HG02870 (cell line): ENCODE results near the gene DNAJB11.
"Not testable (repeated sequence)": the region's sequence is repeated elsewhere in the genome, so short reads cannot be mapped to it uniquely, and the experiment has no call there.

Experiments
- ATAC-seq: cut with Tn5 transposase; IDR thresholded peaks from one replicate; pipeline ENCODE4 v1.9.1; 2021; ENCODE audit warnings: mild to moderate bottlenecking, moderate library complexity; ENCODE audit not compliant: unreplicated experiment

Gene DNAJB11

GRCh38 chr3:186551387-186551786, 19.1 kb upstream of the DNAJB11 start:
- no peak for ATAC-seq

DNA sequence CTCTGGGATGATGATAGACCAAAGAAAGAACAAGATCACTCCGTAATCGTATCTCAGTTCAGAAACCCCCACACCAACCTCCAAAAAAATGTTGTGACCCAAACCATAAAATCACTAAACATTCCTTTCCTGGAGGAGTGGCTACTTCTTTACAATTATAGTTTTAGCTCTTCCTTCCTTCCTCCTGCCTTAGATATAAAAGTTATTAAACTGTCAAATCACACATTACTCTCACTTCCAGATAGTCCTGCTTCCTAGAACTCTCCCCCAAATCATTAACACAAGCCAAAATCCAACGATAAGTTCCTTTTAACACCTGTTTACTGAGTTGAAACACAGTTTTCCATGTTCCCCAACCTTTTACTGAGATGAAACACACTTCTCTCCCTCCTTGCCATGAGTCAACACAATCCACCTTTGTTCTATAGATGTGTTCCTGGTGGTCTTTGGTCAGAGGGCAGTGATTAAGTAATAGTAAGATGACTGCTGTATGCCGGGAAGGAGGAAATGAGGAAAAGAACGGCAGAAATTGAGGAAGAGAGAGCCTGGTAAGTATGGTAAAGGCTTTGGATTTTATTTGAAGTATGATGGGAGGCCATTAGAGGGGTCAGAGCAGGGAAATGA, 18.0 kb upstream of the DNAJB11 start:
- ATAC-seq: no peak

DNA sequence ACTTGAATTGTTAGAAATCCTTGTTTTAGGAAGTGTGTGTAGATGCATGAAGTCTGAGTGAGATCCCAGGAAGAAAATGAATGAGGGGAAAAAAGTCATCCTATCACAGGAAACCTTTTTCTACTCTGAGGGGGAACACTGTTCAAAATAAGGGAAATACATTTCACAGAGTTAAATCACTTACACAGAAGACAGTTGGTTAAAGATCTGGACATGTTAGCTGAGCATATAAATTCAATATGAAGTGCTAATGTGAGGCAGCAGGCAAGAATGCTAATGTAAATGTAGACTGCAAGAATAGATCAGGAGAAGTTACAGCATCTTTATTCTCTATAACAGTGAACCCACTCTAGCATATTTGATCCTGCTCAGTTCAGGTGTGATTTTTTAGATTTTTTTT, 5.9 kb upstream of the DNAJB11 start:
- ATAC-seq: no peak

GRCh38 chr3:186566772-186567071, 3.8 kb upstream of the DNAJB11 start:
- ATAC-seq: no peak

GRCh38 chr3:186567072-186567921, 3.2 kb upstream of the DNAJB11 start, which contains the start of gene TBCCD1:
TSS of gene TBCCD1 (minus strand) at chr3:186567339. CDS start at chr3:186564329, 3,010 bp downstream.
- peak; percentile 32 for ATAC-seq

GRCh38 chr3:186569361-186569760, 1.2 kb upstream of the DNAJB11 start:
- not testable (repeated sequence) for ATAC-seq

- no peak for ATAC-seq
Measured at GRCh38 chr3:186569779-186570095, 783 bp upstream of the DNAJB11 start.

- no peak for ATAC-seq
Measured at GRCh38 chr3:186570941-186571643, 572 bp downstream of the DNAJB11 start.

GRCh38 chr3:186571644-186572013, 1.1 kb downstream of the DNAJB11 start:
- no peak for ATAC-seq

DNA sequence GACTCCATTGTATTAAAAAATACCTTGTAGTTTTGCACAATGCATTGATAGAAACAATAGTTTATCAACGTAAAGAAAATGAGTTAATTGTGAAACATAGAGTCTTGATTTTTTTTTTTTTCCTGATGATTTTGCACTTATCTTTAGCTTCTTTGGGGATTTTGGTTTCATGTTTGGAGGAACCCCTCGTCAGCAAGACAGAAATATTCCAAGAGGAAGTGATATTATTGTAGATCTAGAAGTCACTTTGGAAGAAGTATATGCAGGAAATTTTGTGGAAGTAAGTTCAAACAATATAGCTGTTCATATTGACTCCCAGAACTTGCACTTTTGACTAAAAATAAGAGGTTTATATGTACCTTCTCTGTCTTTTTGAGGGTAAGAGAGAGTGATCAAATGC, 7.0 kb downstream of the DNAJB11 start:
- no peak for ATAC-seq

DNA sequence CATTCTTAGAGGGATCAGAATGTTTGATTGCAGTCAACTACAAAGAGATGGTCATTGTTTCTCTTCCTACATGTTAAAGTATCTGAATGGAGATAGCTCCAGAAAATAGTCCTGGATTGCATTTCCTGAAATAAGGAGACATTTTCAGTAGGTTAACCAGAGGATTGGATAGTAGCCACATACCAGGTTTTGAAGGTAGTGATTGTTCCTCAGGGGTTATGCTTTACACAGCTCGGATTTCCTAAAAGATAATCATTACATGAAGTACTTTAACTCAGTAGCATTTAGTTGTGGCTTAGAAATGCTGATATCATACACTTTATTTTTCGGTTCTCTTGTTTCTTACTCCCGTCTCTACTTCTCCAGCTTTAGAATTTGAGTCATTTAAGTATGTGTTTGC, 10.3 kb downstream of the DNAJB11 start:
- no peak for ATAC-seq

- ATAC-seq: no peak
Measured at GRCh38 chr3:186582541-186582940, 12.0 kb downstream of the DNAJB11 start.

DNA sequence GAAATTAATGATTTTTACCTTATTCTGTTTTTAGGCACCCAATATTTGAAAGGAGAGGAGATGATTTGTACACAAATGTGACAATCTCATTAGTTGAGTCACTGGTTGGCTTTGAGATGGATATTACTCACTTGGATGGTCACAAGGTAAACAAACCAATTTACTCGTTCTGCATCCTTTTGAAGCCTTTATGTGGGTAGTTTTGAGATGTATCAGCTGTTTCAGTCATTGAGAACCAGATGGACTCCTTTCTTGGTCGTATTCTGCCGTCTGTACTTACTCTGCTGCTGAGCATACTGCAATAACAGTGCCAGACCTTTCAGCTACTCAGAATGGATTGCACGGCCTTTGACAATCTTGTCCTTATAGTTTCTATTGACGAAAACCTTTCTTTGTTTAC, 13.3 kb downstream of the DNAJB11 start:
- ATAC-seq: no peak

- not testable (repeated sequence) for ATAC-seq
Measured at GRCh38 chr3:186586245-186586644, 15.7 kb downstream of the DNAJB11 start.

- ATAC-seq: no peak
Measured at GRCh38 chr3:186587183-186587582, 16.7 kb downstream of the DNAJB11 start.

- ATAC-seq: no peak
Measured at GRCh38 chr3:186588632-186589031, 18.1 kb downstream of the DNAJB11 start.

DNA sequence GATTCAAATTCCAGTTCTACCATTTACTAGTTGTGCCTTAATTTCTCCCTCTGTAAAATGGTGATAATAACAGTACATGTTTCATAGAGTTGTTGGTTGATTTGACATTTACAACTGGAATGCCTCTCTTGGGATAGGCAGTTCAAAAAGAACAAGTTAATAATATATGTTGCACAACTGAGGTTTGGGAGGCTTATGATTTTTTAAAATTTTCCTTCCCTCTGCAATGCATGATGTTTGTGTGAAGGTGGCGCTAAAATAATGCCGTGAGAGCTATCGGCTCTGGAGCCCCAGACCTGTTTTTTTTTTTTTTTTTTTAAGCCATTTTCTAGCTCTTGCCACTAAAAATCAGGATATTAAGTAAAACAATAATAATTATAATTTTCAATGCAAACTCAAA, 18.6 kb downstream of the DNAJB11 start:
- ATAC-seq: no peak

DNA sequence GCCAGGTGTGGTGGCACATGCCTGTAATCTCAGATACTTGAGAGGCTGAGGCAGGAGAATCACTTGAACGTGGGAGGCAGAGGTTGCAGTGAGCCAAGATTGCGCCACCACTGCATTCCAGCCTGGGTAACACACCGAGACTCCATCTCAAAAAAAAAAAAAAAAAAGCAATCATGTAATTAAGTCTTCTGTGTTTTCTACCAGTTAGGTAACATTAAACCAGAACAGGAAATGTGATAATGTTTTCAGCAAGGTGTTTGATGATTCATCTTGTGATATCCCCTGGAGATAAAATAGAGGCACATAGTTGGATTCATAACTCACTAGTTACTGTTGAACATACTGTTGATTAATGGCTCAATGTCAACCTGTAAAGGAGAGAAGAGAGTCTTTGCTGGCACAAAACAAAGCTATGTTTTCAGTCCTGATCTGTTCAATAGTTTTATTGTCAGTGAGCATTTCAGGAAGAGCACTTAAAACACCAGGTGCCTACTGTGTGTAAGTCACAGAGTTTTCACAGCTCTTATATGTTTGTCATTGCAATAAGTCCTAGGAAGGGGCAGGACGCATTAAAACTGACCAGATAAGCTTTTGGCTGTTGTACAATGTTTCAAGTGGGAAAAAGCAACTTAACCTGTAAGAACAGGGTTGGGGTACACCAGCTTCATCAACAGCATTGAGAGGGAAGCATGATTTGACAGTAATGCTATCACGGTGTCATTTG, 19.5 kb downstream of the DNAJB11 start:
- ATAC-seq: no peak

GRCh38 chr3:186590580-186591295, 20.2 kb downstream of the DNAJB11 start:
- ATAC-seq: no peak

DNA sequence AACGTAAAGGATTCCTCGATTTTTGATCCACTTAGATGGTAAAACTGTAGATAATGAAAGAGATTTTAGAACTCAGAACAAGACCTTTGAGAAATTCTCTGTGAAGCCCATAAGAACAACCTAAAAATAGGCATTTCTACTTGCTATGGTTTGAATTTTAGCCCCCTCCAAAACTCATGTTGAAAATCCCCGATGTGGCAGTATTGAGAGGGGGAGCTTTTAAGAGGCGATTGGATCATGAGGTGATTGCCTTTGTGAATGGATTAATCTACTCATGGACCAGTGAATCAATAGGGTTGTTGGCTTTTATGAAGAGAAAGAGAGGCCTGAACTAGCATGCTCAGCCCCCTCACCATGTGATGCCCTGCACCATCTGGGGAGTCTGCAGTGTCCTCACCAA, 22.2 kb downstream of the DNAJB11 start:
- no peak for ATAC-seq

- ATAC-seq: no peak
Measured at GRCh38 chr3:186593862-186594261, 23.3 kb downstream of the DNAJB11 start.
